Right lung (tissue), 5 donors: ENCODE measurements around the gene BHLHE41. TPM values are rescaled to one million over a fixed set of nuclear protein-coding genes. Genes with fewer than 3 reads are reported as not detected.

Source experiments
- DNase-seq, 2 donors: peaks; one replicate each; pipeline ENCODE4 v3.0.0-alpha.2; 2013
- polyA plus RNA-seq, 5 donors: library from polyadenylated mRNA; unstranded; fragments of 120-200 nt; gene quantifications; one replicate each; pipeline versions ENCODE4 v1.2.1 to v1.2.3, GENCODE V29; 2013; ENCODE audit warnings: inconsistent platforms in 1 of 5, low replicate concordance in 1 of 5; ENCODE audit not compliant: insufficient read length in 5 of 5, insufficient read depth in 1 of 5

BHLHE41 gene
- polyA plus RNA-seq, 5 donors = 0.41 to 1.3 (median 0.86) TPM

DNA sequence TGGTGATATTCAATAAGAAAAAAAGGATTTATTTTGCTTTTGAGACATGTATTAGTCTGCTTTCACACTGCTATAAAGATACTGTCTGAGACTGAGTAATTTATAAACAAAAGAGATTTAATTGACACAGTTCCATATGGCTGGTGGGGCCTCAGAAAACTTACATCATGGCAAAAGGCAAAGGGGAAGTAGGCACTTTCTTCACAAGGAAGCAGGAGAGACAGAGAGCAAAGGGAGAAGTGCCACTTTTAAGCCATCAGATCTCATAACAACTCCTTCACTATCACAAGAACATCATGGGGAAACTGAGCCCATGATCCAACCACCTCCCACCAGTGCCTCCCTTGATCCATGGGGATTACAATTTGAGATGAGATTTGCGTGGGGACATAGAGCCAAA lies 43.9 kb downstream of the BHLHE41 start:
- no peak for DNase-seq

GRCh38 chr12:26077915-26078702 lies 46.7 kb downstream of the BHLHE41 start:
- peak; percentile 31 to 39 for DNase-seq

Other genes with a start within 250 kb of the BHLHE41 start
- gene RASSF8, start 166.4 kb downstream of the BHLHE41 start, polyA plus RNA-seq = 10 to 100 TPM; 19.9 to 39.4 (median 37.6) TPM
- gene SSPN, start 70.5 kb upstream of the BHLHE41 start, polyA plus RNA-seq = 10 to 100 TPM; 10.4 to 16.9 (median 14.6) TPM